ENCODE measurements around the gene LZTS3. TPM values are rescaled to one million over a fixed set of nuclear protein-coding genes. Genes with fewer than 3 reads are reported as not detected.

LZTS3 gene
- total and polyA plus RNA-seq, 12 donors = 3.6 to 29.9 (median 11.5) TPM

DNA sequence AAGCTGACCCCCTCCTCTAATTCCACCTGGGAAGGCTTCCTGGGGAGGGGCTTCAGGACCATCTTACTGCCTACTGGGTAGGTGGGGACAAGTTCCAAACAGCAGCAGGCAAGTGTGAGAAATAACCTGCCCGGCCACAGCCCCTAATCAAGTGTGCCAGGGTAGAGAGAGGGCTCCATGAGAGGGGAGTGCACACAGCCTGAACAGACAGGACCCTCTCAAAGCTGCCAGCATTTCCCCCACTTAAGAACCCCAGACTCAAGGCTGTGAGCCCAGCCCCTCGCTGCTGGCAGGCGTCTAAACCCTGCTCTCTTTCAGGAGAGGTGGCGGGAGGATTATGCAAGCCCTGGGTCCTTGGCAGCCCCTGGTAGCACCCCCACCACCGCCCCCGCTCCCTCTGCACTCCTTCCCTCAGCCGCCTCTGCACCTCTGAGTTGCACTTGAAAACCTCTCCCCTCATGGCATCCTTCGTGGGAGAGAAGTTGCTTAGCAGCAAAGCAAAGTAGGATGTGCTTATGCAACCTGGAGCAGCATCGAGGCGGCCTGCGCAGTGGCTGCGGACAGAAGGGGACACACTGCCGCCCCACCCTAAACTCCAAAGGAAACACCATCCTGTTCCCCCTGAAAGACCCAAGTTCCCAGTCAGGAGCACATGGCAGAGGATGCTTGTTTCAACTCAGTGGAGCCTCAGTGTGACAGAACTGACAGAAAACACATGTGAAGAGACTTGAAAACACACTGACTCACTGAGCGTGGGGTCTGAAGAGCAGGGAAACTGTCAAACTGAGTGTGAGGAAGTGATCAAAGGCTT, 20.7 kb upstream of the LZTS3 start:
- Histone ChIP-seq H3K36me3 (replicated peaks in 1 of 2) (peaks cover 0 to 84% of the 10 kb centered on the region in 2 donors), H3K27me3 (no peaks in the 10 kb centered on the region), H3K27ac (no peak overlapping the region), H3K4me3 (no peak overlapping the region), H3K4me1 (replicated peaks in 1 of 2) (no peaks in the 10 kb centered on the region), H3K9me3 (replicated peaks in 1 of 3) (no peaks in the 10 kb centered on the region)
- intact Hi-C loops (cut with DNase I) = no loop called here
- 93 to 97% (median 95%) methylated on average over 9 to 14 of the region's 14 CpGs for WGBS, 4 donors
- DNase-seq = no peak
- TF ChIP-seq, protein P1, sequence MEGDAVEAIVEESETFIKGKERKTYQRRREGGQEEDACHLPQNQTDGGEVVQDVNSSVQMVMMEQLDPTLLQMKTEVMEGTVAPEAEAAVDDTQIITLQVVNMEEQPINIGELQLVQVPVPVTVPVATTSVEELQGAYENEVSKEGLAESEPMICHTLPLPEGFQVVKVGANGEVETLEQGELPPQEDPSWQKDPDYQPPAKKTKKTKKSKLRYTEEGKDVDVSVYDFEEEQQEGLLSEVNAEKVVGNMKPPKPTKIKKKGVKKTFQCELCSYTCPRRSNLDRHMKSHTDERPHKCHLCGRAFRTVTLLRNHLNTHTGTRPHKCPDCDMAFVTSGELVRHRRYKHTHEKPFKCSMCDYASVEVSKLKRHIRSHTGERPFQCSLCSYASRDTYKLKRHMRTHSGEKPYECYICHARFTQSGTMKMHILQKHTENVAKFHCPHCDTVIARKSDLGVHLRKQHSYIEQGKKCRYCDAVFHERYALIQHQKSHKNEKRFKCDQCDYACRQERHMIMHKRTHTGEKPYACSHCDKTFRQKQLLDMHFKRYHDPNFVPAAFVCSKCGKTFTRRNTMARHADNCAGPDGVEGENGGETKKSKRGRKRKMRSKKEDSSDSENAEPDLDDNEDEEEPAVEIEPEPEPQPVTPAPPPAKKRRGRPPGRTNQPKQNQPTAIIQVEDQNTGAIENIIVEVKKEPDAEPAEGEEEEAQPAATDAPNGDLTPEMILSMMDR (IDR thresholded peaks at IDR 0.05) = no peak
- no peak for TF ChIP-seq POLR2A (IDR thresholded peaks at IDR 0.05)

DNA sequence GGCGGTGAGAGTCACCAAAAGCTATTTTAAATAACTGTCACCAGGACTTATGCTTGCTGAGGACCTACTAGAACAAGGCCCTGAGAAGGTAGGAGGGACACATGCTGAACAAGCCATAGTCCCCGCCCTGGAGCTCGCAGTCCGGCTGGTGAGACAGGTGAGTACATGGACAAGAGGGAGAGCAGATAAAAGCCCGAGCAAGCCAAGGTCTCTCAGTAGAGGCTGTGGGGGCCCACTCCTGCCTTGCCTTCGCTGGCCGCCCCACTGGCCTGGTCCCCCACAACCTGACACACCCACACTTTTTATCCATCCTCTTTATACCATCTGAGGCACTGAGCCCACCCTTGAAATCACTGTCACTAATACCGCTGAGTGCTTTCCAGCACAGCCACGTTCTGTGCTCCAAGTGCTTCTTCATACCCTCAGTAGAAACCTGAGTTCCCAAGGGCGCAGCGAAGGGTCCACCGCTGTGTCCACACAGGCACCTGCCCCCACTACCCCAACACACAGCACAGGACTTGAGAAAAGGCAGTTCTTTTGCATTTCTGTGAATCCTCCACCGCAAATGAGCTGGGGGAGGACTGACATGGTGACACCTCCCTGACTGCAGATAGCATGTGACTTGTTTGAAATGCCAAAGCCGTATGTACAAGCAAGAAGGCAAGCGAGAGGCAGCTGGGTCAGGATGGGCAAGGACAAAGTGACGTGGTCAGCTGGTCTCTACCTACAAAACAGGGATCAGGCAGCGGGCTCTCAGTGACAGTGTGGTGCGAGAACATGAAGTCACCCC, 19.1 kb upstream of the LZTS3 start:
- intact Hi-C loops (cut with DNase I) = no loop called here
- no peak for DNase-seq

DNA sequence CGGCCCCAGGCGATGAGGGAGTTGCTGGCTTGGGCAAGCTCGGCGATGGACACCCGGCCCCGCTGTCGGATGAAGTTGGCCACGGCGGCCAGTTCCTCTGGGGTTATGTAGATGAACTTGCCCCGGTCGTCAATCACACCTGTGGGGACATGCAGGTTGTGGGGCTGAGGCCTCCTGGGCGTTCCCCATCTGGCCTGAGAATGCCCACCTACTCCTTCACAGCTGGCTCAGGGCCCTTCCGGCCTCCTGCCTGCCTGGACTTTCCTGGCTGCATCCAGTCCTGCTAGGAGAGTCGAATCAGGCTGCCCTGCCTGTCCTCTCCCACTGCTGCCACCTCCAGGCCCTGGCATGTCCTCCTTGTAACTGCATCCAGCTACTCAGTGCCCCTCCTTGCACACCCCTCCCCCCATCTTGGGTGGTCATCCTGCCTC, 17.3 kb upstream of the LZTS3 start:
- Histone ChIP-seq H3K9me3 (replicated peaks in 1 of 3) (no peaks in the 10 kb centered on the region), H3K36me3 (replicated peaks in 1 of 2) (peaks cover 0 to 62% of the 10 kb centered on the region in 2 donors), H3K4me1 (replicated peaks in 1 of 2) (no peaks in the 10 kb centered on the region), H3K4me3 (no peak overlapping the region), H3K27me3 (no peaks in the 10 kb centered on the region), H3K27ac (no peak overlapping the region)
- no peak for DNase-seq
- 79 to 94% (median 92%) methylated on average over 3 to 14 of the region's 14 CpGs for WGBS, 4 donors
- intact Hi-C loops (cut with DNase I) = no loop called here
- TF ChIP-seq, protein P1 (IDR thresholded peaks at IDR 0.05) = no peak
- TF ChIP-seq POLR2A (IDR thresholded peaks at IDR 0.05) = no peak

More for the DNA sequence above, 19.1 kb upstream of the LZTS3 start:
- WGBS, 4 donors = 89 to 93% (median 92%) methylated on average over 18 of the region's 18 CpGs
- Histone ChIP-seq H3K4me1 (replicated peaks in 1 of 2) (no peaks in the 10 kb centered on the region), H3K9me3 (replicated peaks in 1 of 3) (no peaks in the 10 kb centered on the region), H3K27me3 (no peaks in the 10 kb centered on the region), H3K4me3 (no peak overlapping the region), H3K27ac (no peak overlapping the region), H3K36me3 (replicated peaks in 1 of 2) (peaks cover 0 to 76% of the 10 kb centered on the region in 2 donors)
- TF ChIP-seq, protein P1 (IDR thresholded peaks at IDR 0.05) = no peak
- TF ChIP-seq POLR2A (IDR thresholded peaks at IDR 0.05) = no peak

DNA sequence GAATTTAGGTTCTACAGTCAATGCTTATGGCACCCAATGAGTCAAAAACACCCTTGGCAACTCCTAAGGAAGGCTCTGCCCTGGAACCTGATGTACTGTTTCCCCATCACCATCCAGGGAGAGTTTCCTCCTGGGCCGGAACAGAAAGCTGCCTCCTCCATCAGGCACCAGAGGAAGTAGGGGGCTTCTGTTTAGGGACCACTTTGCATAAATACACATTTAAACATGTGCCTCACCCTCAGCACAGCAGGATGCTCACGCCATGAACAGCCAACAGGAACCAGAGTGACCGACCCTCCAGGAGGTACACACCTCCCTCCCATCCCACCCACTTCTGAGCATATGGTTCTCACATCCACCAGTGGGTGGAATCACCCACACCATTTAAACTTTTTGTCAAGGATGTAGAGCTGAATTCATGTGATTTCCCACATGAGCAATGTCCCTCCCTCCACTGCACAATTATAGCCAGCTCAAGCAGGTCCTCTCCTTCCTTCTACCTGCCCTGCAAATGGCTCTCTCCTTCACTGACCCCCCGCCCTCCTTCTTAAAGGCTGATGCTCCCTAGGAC, 16.3 kb upstream of the LZTS3 start:
- H3K9me3 ChIP-seq (replicated peaks in 1 of 3) = no peaks in the 10 kb centered on the region
- H3K4me3 ChIP-seq = no peak overlapping the region
- H3K36me3 ChIP-seq (replicated peaks in 1 of 2) = peaks cover 0 to 51% of the 10 kb centered on the region in 2 donors
- TF ChIP-seq, protein P1 (IDR thresholded peaks at IDR 0.05) = no peak
- TF ChIP-seq POLR2A (IDR thresholded peaks at IDR 0.05) = no peak
- intact Hi-C loops (cut with DNase I) = no loop called here
- no peak overlapping the region for H3K27ac ChIP-seq
- no peaks in the 10 kb centered on the region for H3K4me1 ChIP-seq (replicated peaks in 1 of 2)
- no peak for DNase-seq
- no peaks in the 10 kb centered on the region for H3K27me3 ChIP-seq
- 89 to 92% (median 90%) methylated on average over 4 of the region's 4 CpGs for WGBS, 4 donors

Measured in adrenal gland (tissue), 12 donors.